GM19452 (cell line): ENCODE measurements around the gene XPC.

Experiments used
- ATAC-seq: cut with Tn5 transposase; IDR thresholded peaks from one replicate; pipeline ENCODE4 v1.9.1; 2021; ENCODE audit not compliant: unreplicated experiment

Gene XPC

DNA sequence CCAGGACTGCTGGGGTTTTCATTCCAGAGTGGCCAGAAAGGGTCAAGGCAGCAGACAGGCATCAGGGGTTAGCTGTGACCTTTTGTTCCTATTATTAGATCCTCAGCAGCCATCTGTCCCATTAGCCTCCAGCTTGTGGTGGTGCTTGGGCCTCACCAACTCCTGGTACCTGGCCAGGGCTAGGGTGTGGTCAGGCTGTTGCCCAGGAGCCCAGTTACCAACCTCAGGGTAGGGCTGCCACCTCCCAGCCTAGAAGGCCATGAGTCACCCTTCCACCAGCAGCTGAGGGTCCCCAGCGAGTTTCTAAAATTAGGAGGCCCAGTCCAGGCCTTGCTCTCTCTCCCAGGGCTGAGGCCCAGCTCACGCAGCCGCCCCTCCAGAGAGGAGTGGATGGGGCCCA is 41.4 kb downstream of the XPC start:
- no peak for ATAC-seq

- no peak for ATAC-seq
Observed at GRCh38 chr3:14135581-14135980, 42.8 kb downstream of the XPC start.

DNA sequence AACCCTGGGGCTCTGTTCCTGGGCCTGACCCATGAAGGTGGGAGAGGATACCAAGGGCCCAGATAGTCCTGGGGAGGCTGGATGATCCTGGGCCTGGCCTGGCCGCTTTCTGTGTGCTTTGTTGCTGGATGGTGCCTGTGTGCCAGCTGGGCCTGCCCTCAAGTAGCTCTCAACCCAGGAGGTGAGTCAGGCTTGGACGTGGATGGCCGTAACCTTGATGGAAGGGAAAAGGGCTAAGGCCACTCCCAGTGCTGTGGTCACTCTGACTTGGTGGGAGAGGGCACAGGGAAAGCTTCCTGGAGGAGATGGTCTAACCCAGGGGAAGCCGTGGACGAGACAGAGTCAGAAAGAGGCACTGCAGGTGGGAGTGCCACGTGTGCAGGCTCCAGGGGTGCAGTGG is 44.1 kb downstream of the XPC start:
- ATAC-seq = no peak

DNA sequence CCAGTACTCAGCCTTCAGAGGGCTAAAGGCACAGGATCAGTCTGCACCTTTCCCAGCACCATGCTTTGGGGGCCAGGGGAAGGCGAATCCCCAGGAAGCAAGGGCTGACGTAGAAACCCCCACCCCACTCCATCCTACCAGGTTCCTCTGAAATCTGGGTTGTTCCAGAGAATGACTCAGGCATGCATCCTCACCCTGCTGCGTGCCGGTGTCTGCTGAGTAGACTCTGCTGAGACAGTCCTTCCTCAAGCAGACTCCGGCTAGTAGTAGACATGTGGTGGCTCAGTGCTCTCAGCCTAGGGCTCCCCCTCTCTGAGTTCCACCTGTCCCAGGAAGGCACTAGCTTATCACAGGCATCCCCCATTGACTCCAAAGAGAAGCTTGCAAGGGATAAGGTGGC is 44.5 kb downstream of the XPC start:
- ATAC-seq = no peak

GRCh38 chr3:14133188-14133800 is 45.1 kb downstream of the XPC start:
- no peak for ATAC-seq

GRCh38 chr3:14132689-14133088 is 45.7 kb downstream of the XPC start:
- no peak for ATAC-seq

GRCh38 chr3:14132120-14132519 is 46.3 kb downstream of the XPC start:
- ATAC-seq = no peak

- no peak for ATAC-seq
Observed at GRCh38 chr3:14131134-14131533, 47.3 kb downstream of the XPC start.

- ATAC-seq = no peak
Observed at GRCh38 chr3:14130707-14131106, 47.7 kb downstream of the XPC start.

GRCh38 chr3:14130230-14130629 is 48.2 kb downstream of the XPC start:
- ATAC-seq = no peak

GRCh38 chr3:14129296-14129695 is 49.1 kb downstream of the XPC start:
- no peak for ATAC-seq

DNA sequence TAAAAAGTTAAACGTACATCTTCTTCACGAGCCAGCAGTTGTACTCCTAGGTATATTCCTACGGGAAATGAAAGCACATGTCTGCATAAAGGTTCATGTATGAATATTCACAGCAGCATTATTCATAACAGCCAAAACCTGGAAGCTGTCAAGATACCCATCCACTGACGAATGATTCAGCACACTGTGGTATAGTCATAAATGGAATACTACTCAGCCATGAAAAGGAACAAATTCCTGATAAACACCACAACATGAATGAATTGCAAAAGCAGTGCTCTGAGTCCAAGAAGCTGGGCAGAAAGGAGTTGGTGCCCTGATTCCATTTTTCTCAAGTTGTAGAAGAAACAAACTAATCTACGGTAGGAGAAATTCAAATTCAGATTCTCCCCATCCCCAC is 49.7 kb downstream of the XPC start:
- no peak for ATAC-seq

DNA sequence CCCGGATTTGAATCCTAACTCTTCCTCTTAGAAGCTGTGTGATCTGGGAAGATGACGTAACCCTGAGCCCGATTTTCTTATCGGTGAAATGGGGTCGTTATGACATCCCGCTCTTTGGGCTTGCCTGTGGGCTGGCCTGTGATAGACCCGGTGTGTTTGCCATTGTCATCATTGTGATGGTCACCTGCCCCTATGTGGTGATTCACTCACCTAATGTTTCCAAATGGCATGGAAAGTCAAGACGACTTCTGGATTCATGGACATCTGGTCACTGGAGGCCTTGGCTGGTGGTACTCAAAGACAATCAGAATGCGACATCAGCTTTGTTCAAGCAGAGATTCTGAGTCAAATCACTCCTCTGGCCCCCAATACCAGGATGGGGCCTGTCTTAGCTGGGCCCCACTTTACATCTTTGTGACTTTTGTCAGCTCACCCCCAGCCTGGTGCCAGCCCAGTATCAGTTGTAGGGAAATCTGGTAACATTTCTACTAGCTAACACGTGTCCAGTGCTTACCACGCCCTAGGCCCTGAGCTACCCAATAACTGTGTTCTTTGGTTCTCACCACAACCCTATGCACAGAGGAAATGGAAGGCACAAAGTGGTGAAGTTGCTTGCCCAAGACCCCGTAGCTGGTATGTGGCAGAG is 50.8 kb downstream of the XPC start:
- no peak for ATAC-seq

- no peak for ATAC-seq
Observed at GRCh38 chr3:14126887-14127505, 51.4 kb downstream of the XPC start.

DNA sequence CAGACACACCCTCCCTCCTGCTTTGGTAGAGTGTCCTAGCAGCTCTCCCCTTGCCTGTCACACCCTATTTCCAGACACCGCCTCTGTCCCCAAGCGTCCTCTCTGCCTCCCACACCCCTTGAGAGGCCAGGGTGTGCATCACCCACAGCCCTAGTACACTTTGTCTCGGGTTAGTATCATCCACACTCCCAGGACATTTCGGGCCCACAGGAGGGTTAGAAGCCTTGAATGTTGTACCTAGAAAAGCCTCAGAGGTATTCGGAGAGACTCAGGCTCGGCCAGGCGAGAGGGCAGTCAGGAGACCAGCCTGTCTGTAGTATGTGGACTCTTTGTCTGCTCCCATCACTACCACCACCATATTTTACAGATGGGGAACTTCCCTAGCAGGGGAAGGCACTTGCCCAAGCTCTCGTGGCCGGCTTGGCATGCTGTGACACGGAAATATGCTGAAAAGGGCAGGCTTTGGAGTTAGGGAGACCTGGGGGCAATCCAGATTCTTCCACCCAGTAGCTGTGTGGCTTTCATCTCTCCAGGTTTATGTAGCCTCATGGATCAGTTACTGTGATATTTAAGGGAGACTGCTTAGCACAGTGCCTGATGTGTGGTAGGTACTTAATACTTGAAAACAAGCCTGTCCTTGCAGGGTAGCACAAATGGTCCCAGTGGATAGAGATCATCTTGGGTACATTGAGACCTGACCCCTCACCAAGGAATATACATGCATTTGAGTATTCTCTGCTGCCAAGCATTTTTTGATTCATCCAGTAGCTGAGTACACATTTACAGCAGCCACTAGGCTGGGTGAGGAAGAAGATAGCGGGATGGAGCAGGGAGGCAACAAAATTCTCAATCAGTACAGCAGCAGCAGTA is 52.1 kb downstream of the XPC start:
- no peak for ATAC-seq

DNA sequence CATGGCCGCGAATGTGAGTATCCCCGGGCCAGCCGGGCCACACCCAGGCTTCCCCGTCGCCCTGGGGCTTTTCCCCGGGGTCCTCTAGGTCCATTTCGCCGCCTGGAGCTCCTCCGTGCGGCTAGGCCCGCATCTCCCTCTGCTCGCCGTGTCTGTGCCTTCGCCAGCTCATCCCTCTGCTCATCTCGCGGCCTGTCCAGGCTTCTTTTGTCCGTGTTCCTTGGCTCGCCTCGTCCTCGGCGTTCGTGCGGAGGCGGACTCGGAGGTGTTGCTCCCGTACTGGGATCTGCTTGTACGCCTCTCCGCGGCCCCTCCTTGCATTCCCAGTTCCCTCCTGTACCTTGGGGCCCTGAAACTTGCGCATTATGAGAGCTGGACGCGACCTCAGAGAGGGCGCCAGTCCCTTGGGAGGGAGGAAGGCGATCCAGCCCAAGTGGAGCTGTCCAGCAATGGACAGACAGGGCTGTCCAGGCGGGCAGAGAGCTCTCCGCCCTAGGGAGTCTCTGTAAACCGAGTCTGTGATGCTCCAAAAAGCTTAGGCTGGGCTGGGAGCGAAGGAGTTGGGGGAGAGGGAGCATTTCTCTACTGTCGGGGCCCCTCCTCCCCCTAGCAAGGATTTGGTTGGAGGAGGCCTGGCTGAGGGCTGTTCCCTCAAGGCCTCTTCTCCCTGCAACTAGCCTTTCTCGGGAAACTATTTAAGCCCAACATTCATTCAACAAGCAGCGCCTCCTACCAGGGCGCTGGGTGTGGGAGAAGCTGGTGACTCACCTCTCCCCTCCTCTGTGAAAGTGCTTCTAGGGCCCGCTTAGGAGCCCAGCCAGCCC is 53.0 kb downstream of the XPC start:
- peak; percentile 28 for ATAC-seq

- ATAC-seq = peak; percentile 93
Observed at GRCh38 chr3:14124615-14125192, 53.7 kb downstream of the XPC start, which contains the start of the genes CHCHD4 and TMEM43. TSS of gene CHCHD4 (minus strand) at chr3:14124870. CDS start at chr3:14124676, 194 bp downstream. TSS of gene TMEM43 (plus strand) at chr3:14125052. CDS start at chr3:14125194, 142 bp downstream.

DNA sequence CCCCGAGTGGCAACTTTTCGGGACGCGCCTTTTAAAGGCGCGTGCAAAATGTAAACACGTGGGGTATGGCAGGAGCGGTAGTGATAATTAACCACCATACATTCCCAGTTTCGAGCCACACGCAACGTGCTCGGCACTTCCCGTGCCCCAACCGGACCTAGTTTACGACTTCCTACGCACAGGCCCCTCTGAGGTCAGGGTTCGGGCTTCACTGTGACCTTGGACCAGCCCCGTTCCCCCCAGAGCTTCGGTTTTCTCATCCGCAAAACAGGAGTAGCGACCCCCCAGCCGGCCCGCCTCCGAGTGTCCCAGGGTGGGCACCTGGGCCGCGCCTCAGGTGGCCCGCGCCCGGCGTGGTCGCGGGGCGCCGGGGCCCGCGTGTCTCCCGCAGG is 54.2 kb downstream of the XPC start:
- peak; percentile 44 for ATAC-seq

- no peak for ATAC-seq
Observed at GRCh38 chr3:14123308-14124222, 54.8 kb downstream of the XPC start.
